Measurements from ENCODE around the gene PBXIP1.

Gene PBXIP1

GRCh38 chr1:154953611-154954038 is 2.3 kb downstream of the PBXIP1 start:
- DNase-seq: no peak

- no peak for DNase-seq
Measured at GRCh38 chr1:154952664-154953063, 3.2 kb downstream of the PBXIP1 start.

GRCh38 chr1:154951901-154952657 is 3.8 kb downstream of the PBXIP1 start:
- DNase-seq: peak; percentile 73

- DNase-seq: no peak
Measured at GRCh38 chr1:154948079-154948478, 7.8 kb downstream of the PBXIP1 start.

- DNase-seq: no peak
Measured at GRCh38 chr1:154945962-154946850, 9.7 kb downstream of the PBXIP1 start.

GRCh38 chr1:154945160-154945961 is 10.5 kb downstream of the PBXIP1 start:
- DNase-seq: no peak

GRCh38 chr1:154944401-154945159 is 11.3 kb downstream of the PBXIP1 start:
- no peak for DNase-seq

GRCh38 chr1:154943649-154944400 is 12.1 kb downstream of the PBXIP1 start:
- peak; percentile 50 for DNase-seq

GRCh38 chr1:154941333-154942013 is 14.4 kb downstream of the PBXIP1 start:
- no peak for DNase-seq

- no peak for DNase-seq
Measured at GRCh38 chr1:154940651-154941194, 15.2 kb downstream of the PBXIP1 start.

GRCh38 chr1:154940213-154940560 is 15.7 kb downstream of the PBXIP1 start:
- DNase-seq: no peak

- DNase-seq: no peak
Measured at GRCh38 chr1:154938604-154939399, 17.1 kb downstream of the PBXIP1 start.

GRCh38 chr1:154937988-154938386 is 17.9 kb downstream of the PBXIP1 start:
- DNase-seq: no peak

- peak; percentile 87 for DNase-seq
Measured at GRCh38 chr1:154937085-154937987, 18.6 kb downstream of the PBXIP1 start.

GRCh38 chr1:154936555-154937084 is 19.3 kb downstream of the PBXIP1 start, which contains the start of gene PMVK:
Gene PMVK, minus strand, starts transcription at chr1:154936719. Its CDS starts 34 bp downstream, at chr1:154936685.
- DNase-seq: peak; percentile 93

GRCh38 chr1:154935749-154936554 is 19.9 kb downstream of the PBXIP1 start:
- no peak for DNase-seq

- DNase-seq: no peak
Measured at GRCh38 chr1:154934358-154934948, 21.4 kb downstream of the PBXIP1 start.

All from stimulated activated CD4-positive, alpha-beta T cell treated with anti-CD3 and anti-CD28 coated beads, Interleukin-4, amount 100 ng/mL, for 1 hour (primary cell).